Body of pancreas (tissue), 4 donors: ENCODE data around the gene OTOG. TPM values are rescaled to one million over a fixed set of nuclear protein-coding genes. Genes with fewer than 3 reads are reported as not detected.

ENCODE experiments used
- ATAC-seq: fragments of 150-250 bp; one replicate; pipeline ENCODE4 v1.9.1; 2016
- DNase-seq, 4 donors: peaks; one replicate each; pipeline ENCODE4 v3.0.0-alpha.2; 2019
- H3K27ac ChIP-seq, 4 donors: fragments of 200-600 bp; sonication (generic); 1 replicate in 3 of 4; 2 replicates in 1 of 4; pipeline versions ENCODE4 v1.5.1 to v1.6.1; 2016 to 2019; ENCODE audit warnings: mild to moderate bottlenecking in 1 of 4, mixed read lengths in 1 of 4, moderate library complexity in 1 of 4
- H3K27me3 ChIP-seq, 2 donors: fragments of 200-600 bp; sonication (generic); one replicate each; pipeline ENCODE4 v1.6.0; 2016; ENCODE audit warnings: mild to moderate bottlenecking in 1 of 2
- H3K36me3 ChIP-seq, 2 donors: fragments of 200-600 bp; sonication (generic); replicated peaks in 1 of 2; 2 replicates each; pipeline ENCODE4 v1.5.1; 2016; ENCODE audit warnings: low read depth in 2 of 2; ENCODE audit not compliant: insufficient read depth in 1 of 2
- H3K4me1 ChIP-seq: fragments of 200-600 bp; sonication (generic); one replicate; pipeline ENCODE4 v1.6.0; 2016
- H3K4me3 ChIP-seq, 2 donors: fragments of 200-600 bp; sonication (generic); 1 replicate in 1 of 2; 2 replicates in 1 of 2; pipeline ENCODE4 v1.5.1; 2016 to 2019
- H3K9me3 ChIP-seq, 3 donors: fragments of 200-600 bp; sonication (generic); 1 replicate in 2 of 3; 2 replicates in 1 of 3; pipeline ENCODE4 v1.5.1; 2016
- CTCF ChIP-seq, 7 experiments: fragments of 450-650 bp in 4 of 7; fragments of 200-600 bp in 3 of 7; sonication (generic) in 3 of 7; IDR thresholded peaks; one replicate each; pipeline ENCODE4 v1.5.1; 2016 to 2019; ENCODE audit warnings: antibody characterized with exemption in 7 of 7
- POLR2A ChIP-seq, 3 donors: fragments of 450-650 bp; IDR thresholded peaks; one replicate each; pipeline ENCODE4 v1.6.1; 2016; ENCODE audit warnings: antibody characterized with exemption in 3 of 3, mild to moderate bottlenecking in 2 of 3
- WGBS, 2 donors: methylation state at CpG; one replicate each; pipeline ENCODE4 v1.1.5; 2017; 5-methylcytosine and 5-hydroxymethylcytosine counted together
- intact Hi-C: fragments of 100-400 bp; cut with DNase I; formaldehyde crosslinking; loops from one replicate; pipeline ENCODE4 v1.15.1; 2023
- total RNA-seq, 2 donors: library from RNA; depleted of rRNA; stranded (reverse); fragments of >200 nt; gene quantifications; one replicate each; pipeline ENCODE4 v1.1.0, GENCODE V29; 2016

OTOG gene
- total RNA-seq, 2 donors from 2014 or later, result not detected

GRCh38 chr11:17574141-17575091, 27.4 kb downstream of the OTOG start:
- H3K36me3 ChIP-seq, result no peaks in the 10 kb centered on the region
- no peak for DNase-seq
- TF ChIP-seq CTCF (IDR thresholded peaks at IDR 0.05), result no peak
- no peak for TF ChIP-seq POLR2A (IDR thresholded peaks at IDR 0.05)
- no peaks in the 10 kb centered on the region for H3K4me1 ChIP-seq
- H3K27ac ChIP-seq, result no peak overlapping the region
- ATAC-seq, result no peak
- intact Hi-C loops, result no loop called here
- no peaks in the 10 kb centered on the region for H3K9me3 ChIP-seq
- H3K4me3 ChIP-seq, result no peak overlapping the region
- 86 to 100% methylated on average over 1 to 9 of the region's 9 CpGs for WGBS, 2 donors
- no peaks in the 10 kb centered on the region for H3K27me3 ChIP-seq

- H3K27ac ChIP-seq, result no peak overlapping the region
- H3K27me3 ChIP-seq, result no peaks in the 10 kb centered on the region
- H3K4me3 ChIP-seq, result no peak overlapping the region
- intact Hi-C loops, result no loop called here
- no peak for ATAC-seq
- no peak for DNase-seq
- no peaks in the 10 kb centered on the region for H3K4me1 ChIP-seq
- H3K9me3 ChIP-seq, result no peaks in the 10 kb centered on the region
- TF ChIP-seq POLR2A (IDR thresholded peaks at IDR 0.05) (no peak), CTCF (IDR thresholded peaks at IDR 0.05) (no peak)
- H3K36me3 ChIP-seq, result no peaks in the 10 kb centered on the region
- 74 to 80% methylated on average over 16 of the region's 16 CpGs for WGBS, 2 donors
These were observed 28.7 kb downstream of the OTOG start for GRCh38 chr11:17575431-17576425.

DNA sequence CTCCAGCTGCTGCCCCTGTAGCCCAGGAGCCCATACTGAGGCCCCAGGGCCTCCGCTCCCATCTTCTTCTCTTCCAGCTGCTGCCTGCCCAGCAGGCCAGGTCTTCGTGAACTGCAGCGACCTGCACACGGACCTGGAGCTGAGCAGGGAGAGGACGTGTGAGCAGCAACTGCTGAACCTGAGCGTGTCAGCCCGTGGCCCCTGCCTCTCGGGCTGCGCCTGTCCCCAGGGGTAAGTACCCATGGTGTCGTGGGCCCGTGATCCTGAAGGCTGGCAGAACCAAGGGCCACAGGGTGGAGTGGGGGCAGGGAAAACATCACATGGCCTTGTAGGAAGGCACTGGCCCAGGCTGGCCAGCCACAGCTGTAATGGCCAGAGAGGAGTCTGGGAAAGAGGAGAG, 31.2 kb downstream of the OTOG start:
- intact Hi-C loops, result no loop called here
- H3K27me3 ChIP-seq, result no peaks in the 10 kb centered on the region
- no peaks in the 10 kb centered on the region for H3K9me3 ChIP-seq
- H3K4me1 ChIP-seq, result no peaks in the 10 kb centered on the region
- no peak for DNase-seq
- no peak overlapping the region for H3K4me3 ChIP-seq
- ATAC-seq, result no peak
- no peaks in the 10 kb centered on the region for H3K36me3 ChIP-seq
- WGBS, 2 donors, result 84 to 94% methylated on average over 11 of the region's 11 CpGs
- no peak for TF ChIP-seq POLR2A (IDR thresholded peaks at IDR 0.05)
- no peak for TF ChIP-seq CTCF (IDR thresholded peaks at IDR 0.05)
- H3K27ac ChIP-seq, result no peak overlapping the region

DNA sequence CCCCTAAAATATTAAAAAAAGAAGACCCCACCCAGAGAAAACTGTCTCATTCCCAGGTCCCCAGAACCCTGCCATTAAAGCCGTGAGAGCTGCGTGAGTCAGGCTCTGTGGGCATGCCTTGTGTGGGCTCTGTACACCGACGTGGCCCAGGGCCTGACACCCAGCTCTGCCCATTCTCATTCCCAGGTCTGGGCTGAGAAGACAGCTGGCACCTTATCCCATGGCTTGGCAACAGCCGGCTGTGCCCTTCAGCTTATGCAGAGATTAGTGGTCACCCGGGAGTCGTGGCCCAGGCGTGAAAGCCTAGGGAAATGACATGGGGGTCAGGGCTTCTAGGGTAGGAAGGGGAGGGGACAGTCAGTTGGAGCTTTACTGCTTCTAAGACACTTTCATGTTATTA, 31.9 kb downstream of the OTOG start:
- no peaks in the 10 kb centered on the region for H3K36me3 ChIP-seq
- no peak for DNase-seq
- WGBS, 2 donors, result 89 to 100% methylated on average over 5 to 8 of the region's 8 CpGs
- H3K9me3 ChIP-seq, result no peaks in the 10 kb centered on the region
- ATAC-seq, result no peak
- no peak overlapping the region for H3K27ac ChIP-seq
- TF ChIP-seq CTCF (IDR thresholded peaks at IDR 0.05), result no peak
- TF ChIP-seq POLR2A (IDR thresholded peaks at IDR 0.05), result no peak
- H3K4me1 ChIP-seq, result no peaks in the 10 kb centered on the region
- intact Hi-C loops, result no loop called here
- no peak overlapping the region for H3K4me3 ChIP-seq
- H3K27me3 ChIP-seq, result no peaks in the 10 kb centered on the region
